NCI-H2196 treated with DMSO at 0.1 percent for 48 hours (cell line): ENCODE measurements around the gene EFNA5.
"Not testable (repeated sequence)": the region's sequence is repeated elsewhere in the genome, so short reads cannot be mapped to it uniquely, and the experiment has no call there.

Source experiments
- DNase-seq: peaks from one replicate; lab custom pipeline; 2025; ENCODE audit not compliant: unreplicated experiment; lab: John Stamatoyannopoulos, UW

EFNA5 gene

GRCh38 chr5:107499237-107499636 lies 171.5 kb downstream of the EFNA5 start:
- DNase-seq: no peak

- DNase-seq: no peak
These were observed 174.3 kb downstream of the EFNA5 start for GRCh38 chr5:107496466-107496865.

- DNase-seq: not testable (repeated sequence)
These were observed 176.6 kb downstream of the EFNA5 start for GRCh38 chr5:107494129-107494528.

GRCh38 chr5:107487056-107487542 lies 183.6 kb downstream of the EFNA5 start:
- no peak for DNase-seq

- DNase-seq: no peak
These were observed 184.2 kb downstream of the EFNA5 start for GRCh38 chr5:107486489-107486888.

- DNase-seq: no peak
These were observed 185.6 kb downstream of the EFNA5 start for GRCh38 chr5:107485184-107485583.

GRCh38 chr5:107484281-107484680 lies 186.5 kb downstream of the EFNA5 start:
- no peak for DNase-seq

- DNase-seq: no peak
These were observed 187.3 kb downstream of the EFNA5 start for GRCh38 chr5:107483231-107484024.

- no peak for DNase-seq
These were observed 192.6 kb downstream of the EFNA5 start for GRCh38 chr5:107478068-107478641.

GRCh38 chr5:107477492-107477891 lies 193.2 kb downstream of the EFNA5 start:
- DNase-seq: no peak

GRCh38 chr5:107476783-107477182 lies 194.0 kb downstream of the EFNA5 start:
- no peak for DNase-seq

GRCh38 chr5:107474716-107475489 lies 195.8 kb downstream of the EFNA5 start:
- no peak for DNase-seq

GRCh38 chr5:107474361-107474715 lies 196.4 kb downstream of the EFNA5 start:
- no peak for DNase-seq

- no peak for DNase-seq
These were observed 198.1 kb downstream of the EFNA5 start for GRCh38 chr5:107472620-107473064.

GRCh38 chr5:107470295-107470582 lies 200.5 kb downstream of the EFNA5 start:
- no peak for DNase-seq

GRCh38 chr5:107469485-107470294 lies 201.0 kb downstream of the EFNA5 start:
- no peak for DNase-seq

- no peak for DNase-seq
These were observed 201.7 kb downstream of the EFNA5 start for GRCh38 chr5:107469064-107469463.

- no peak for DNase-seq
These were observed 202.5 kb downstream of the EFNA5 start for GRCh38 chr5:107468276-107468675.

- DNase-seq: no peak
These were observed 203.4 kb downstream of the EFNA5 start for GRCh38 chr5:107467137-107467932.

GRCh38 chr5:107466233-107466769 lies 204.4 kb downstream of the EFNA5 start:
- no peak for DNase-seq
